SHP77 (cell line): ENCODE results near the gene MAP3K8.
"Not testable (repeated sequence)": the region's sequence is repeated elsewhere in the genome, so short reads cannot be mapped to it uniquely, and the experiment has no call there.

Experiments
- DNase-seq, 2 experiments: peaks; one replicate each; lab custom pipeline; 2025; lab: John Stamatoyannopoulos, UW

Gene MAP3K8

DNA sequence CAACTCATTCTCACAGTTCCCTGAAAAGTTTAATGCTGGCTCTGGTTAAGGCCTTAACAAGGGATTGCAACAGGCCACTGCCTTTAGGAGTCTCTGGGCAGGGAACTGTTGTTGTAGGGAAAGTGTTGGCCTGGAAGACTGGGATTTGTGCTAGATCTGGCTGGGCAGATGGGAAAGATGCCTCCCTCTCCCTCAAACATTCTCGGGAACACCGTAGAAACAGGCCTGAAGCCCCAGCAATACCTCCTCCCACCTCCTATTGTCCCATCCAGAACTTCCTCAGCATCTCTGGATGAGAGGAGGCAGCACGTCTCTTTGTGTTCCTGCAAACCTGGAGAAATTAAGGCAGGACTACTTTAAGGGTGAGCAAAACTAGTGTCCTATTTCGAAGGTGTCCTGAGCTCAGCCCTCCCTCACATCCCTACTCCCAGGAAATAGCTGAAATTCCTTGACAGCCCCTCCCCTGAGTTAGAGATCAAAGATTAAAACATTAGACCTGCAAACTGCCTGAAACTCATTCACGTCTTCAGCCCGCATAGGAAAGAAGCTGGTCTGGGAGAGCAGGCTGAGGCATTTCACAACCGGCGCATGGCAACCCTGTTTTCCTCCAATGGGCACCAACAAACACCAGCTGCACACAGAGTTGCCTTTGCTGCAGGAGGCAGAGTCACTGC is 10.9 kb upstream of the MAP3K8 start:
- no peak for DNase-seq

DNA sequence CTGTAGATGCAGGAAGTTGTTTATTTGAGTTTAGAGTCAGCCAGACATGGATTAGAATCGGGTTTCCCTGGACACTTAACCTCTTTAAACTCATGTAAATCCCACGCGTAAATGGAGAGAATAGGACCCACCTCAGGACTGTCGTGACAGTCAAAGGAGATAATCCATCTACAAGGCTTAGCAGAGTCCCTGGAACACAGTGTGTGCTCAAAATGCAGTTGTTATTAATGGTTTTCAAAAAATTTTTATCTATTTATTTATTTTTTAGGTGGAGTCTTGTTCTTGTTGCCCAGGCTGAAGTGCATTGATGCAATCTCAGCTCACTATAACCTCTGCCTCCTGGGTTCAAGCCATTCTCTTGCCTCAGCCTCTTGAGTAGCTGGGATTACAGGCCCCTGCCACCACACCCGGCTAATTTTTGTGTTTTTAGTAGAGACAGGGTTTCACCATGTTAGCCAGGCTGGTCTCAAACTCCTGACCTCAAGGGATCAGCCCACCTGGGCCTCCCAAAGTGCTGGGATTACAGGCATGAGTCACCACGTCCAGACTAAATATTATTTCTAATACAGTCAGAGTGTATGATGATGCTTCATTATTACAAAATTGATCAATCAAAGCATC is 10.2 kb upstream of the MAP3K8 start:
- not testable (repeated sequence) for DNase-seq

DNA sequence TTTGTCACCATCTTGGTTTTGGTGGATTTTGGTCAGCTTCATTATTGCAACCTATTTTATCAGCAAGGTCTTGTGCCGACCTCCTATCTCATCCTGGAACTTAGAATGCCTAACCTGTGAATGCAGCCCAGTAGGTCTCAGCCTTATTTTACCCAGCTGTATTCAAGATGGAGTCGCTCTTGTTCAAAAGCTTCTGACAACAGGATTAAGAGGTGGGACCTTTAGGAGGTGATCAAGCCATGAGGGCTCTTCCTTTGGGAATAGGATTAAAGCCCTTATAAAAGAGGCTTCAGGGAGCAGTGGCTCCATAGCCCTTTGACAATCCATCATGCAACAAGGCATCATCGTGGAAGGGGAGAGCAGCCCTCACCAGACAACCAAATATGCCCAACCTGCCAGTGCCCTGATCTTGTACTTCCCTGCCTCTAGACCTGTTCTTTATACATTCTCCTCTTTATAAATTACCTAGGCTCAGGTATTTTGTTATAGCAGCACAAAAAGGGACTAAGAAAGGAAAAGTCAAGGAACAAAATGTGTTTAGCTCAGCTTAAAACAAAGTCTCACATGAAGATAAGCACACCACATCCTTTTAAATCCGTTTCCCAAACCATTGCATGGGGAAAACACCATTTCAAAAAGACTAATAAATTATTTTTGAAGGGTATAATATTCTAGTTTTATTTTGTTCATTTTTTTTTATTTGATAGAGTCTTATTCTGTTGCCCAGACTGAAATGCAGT is 8.5 kb upstream of the MAP3K8 start:
- no peak for DNase-seq

DNA sequence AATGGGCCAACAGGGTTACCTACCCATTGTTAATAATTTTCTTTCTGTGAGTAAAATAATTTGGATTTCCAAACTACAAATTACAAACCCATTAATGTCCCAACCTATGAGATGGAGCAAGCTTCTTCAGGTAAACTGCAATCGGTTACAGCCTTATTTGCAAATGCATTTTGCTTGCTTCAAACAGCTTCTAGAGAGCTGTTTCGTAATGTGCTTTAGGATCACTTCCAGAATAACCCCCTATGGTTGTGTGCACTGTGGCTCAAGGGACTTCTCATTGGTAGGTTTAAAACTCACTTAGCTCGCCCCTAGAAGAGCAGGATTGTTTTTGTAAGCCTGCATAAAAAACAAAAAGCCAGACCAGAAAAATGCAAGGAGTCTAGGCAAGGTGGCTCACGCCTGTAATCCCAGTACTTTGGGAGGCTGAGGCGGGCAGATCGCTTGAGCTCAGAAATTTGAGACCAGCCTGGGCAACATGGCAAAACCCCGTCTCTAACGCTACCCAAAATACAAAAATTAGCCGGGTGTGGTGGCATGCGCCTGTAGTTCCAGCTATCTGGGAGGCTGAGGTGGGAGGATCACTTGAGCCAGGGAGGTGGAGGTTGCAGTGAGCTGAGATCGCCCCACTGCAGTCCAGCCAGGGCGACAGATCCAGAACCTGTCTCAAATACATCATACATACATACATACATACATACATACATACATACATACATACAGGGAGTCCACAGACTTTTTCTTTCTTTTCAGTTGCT is 3.3 kb upstream of the MAP3K8 start:
- no peak for DNase-seq

DNA sequence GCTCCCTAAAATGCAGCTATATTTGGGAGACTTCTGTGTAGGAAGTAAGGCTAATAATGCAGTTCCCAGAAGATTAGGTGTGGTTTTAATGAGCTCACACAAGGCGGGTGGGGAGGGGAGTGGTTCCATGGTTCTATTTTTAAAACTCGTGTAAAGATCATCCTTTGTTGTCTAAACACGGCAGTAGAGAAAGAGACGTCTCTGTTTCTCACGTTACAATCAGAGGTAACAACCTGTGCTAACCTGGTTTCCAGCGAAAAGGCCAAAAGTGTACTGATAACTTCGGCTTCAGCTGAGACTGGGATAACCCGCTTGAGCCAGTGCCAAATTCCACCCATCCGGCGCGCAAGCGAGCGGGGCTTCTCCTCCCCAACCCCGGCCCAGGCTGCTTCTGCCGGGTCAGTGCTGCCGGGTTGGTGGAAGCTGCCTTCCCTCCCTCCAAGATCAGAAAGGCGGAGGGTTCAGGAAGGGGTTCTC is 2.5 kb upstream of the MAP3K8 start:
- no peak for DNase-seq

DNA sequence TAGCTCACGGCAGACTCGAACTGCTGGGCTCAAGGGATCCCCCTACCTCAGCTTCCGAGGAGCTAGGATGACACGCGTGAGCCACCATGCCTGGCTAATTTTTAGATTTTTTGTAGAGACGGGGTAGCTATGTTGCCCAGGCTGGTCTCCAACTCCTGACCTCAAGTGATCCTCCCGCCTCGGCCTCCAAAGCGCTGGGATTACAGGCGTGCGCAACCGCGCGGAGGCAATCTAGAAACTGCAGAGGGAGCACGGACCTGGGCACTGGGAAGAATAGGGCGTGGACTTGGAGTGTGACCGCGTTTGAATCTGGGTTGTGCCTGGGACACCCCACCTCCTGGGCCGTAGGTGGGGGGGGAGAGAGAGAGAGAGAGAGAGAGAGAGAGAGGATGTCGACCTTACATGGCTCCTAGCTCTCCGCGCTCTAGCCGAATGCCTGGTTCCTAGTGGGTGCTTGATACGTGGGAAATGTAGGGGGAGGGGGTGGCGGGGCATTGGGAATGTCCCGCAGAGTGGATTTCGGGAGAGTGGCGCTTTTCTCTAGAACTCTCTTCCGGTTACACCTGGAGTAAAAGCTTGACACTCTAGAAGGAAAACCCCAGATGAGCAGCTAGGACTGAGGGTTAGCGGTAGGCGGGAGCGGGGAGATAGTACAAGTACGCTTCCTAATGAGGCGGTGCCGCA is 1.2 kb upstream of the MAP3K8 start:
- no peak for DNase-seq

DNA sequence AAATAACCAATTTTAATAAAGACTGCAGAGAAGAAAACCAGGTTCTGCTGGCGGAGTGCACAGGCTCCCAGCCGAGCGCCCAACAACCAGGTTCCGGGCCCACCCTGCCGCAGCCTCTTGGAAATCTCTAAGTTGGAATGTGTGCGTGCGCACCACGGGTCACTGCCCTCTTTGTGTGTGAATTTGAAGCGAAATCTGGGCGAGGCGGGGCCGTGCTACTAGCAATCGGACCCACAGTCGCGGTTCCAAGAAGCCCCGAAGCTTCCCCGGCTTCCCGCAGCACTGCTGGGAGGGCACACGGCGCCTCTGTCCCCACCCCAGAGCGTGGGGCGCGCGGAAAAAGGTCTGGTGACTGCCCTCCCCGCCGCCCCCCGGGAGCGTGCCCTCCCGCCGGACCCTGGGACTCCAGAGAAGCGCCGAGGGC is 666 bp upstream of the MAP3K8 start:
- DNase-seq, result no peak

DNA sequence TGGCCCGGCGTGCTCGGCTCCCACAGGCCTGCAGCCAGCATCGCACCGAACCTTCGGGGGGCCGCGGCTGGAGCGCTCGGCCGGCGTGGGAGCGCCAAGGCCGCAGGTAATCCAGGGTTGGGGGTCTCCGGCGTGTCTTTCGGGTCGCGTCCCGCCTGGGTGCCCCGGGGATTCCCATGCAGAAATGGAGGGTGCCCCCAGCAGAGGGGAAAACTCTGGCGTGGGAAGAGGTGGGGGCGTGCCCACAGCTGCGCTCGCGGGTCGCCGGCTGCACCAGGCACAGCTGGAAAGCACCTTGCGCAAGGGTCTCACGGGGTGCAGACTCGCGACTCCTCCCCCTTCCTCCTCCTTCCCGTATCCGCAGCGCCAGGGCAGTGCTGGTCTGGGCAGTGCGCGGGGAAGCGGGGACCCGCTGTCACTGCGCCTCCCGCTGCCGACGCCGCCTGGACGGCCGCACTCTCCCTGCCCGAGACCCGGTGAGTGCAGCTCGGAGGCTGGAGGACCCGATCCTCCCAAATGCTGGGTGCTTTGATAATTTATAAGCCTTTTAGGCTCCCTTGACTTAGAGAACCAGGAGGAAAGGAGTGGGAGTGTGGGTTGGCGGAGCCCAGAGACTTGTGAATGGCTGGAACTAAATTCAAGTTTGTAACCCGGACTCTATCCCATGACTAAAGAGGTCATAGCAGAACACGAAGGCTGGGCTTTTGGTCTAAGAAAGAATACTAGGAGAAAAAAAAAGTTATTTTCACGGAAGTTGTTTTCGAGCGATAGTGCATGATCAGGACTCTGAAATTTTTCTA is 489 bp downstream of the MAP3K8 start:
- no peak for DNase-seq

DNA sequence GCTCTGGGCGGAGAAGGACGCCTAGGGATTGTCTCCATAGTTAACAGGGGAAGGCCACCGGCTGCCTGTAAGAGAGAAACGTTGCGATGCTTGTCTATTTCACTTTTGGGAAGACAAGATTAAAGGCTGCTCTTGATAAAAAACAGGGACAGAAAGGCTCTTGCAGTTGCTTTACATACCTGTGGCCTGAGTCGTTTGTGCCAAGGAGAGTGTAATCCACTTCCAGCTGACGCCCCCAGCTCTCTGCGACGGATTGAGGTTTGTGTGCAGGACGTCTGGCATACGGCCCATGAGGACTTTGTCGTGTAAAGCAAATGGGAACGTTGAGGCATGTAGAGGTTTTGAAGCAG is 1.1 kb downstream of the MAP3K8 start:
- no peak for DNase-seq

DNA sequence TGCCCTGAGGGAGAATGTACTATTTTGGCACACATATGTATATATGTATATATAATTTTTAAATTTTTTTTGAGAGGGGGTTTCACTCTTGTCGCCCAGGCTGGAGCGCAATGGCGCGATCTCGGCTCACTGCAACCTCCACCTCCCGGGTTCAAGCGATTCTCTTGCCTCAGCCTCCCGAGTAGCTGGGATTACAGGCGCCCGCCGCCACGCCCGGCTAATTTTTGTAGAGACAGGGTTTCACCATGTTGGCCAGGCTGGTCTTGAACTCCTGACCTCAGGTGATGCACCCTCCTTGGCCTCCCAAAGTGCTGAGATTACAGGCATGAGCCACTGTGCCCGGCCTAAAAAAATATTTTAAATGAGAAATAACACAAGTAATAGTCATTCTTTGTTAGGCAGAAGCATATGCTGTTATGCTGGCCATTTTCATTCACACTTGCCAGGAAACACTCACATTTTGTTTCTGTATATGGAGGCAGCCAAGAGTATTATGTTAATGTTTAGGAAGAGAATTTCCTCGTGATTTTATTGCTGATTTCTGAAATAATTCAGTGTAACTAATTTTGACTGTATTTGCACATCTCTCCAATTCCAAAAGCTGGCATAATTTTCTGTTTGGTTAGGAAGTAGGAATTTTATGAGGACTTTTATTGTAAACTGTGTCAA is 1.6 kb downstream of the MAP3K8 start:
- not testable (repeated sequence) for DNase-seq

DNA sequence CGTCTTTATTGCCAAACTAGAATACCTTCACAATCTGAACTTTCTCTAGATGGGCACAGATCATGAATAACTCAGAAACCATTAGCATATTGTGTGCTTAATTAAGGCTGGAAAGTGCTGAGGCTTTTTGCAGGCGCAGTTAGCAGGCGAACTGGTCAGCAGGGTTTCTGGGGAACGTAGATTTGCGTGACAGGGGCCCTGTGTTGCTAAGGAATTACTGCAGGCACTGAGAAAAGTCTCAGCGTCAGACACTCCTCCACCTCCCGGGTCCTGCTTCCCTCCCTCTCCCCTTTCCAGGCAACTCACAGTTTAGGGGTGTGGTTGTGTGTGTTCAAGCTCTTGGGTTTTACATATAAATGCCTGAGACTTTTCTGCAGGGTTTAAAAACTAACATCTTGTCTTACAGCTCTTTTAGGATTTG is 2.2 kb downstream of the MAP3K8 start:
- DNase-seq, result no peak

DNA sequence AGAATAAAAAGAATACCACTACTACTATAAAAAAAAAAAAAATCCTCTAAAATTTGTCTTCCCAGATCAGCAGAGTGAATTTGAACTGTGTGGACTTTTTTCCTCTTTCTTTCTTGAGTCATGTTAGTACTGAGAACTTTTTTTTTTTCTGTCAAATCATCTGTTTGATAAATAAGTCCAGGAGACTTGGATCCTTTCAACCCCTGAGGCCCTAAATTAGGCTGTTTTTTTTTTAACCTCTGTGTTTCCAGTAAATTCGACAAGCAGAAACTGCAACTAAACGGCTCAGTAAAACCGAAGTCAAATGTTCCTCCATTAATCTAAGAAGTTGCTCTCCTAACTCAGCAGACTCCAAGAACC is 2.7 kb downstream of the MAP3K8 start:
- no peak for DNase-seq

DNA sequence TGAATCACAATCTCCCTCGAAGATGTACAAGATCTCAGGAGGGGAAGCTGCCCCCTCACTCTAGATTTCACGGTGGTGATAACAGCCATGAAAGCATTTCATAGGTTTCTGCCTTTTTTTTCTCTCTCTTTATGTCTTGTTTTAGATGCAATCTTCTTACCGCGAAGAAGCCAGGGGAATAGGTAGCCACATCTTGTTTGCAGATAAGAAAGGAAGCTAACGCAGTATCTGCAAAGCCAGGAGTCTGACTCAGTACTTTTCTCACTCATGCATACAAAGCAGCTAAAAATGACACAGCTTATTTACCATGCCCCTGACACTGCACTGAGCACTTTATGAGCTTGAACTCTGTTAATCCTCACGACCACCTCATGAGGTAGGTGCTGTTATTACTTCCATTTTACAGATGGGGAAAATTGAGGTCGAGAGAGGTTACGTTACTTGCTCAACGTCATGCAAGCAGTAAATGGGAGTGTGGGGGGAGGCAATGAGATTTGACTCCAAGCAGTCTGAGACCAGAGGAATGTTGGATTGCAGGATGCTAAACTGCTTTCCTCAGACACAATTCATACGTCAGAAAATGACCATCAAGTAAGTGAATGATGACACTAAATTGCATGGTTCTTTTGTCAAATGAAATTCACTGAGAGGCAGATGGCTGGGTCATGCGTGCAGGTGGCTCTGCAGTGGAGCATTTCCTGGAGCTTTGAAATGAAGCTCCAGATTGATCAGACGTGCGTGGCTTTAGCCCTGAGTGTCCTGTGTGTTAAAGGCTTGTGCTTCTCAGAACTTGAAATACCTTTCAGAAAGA is 3.3 kb downstream of the MAP3K8 start:
- no peak for DNase-seq

DNA sequence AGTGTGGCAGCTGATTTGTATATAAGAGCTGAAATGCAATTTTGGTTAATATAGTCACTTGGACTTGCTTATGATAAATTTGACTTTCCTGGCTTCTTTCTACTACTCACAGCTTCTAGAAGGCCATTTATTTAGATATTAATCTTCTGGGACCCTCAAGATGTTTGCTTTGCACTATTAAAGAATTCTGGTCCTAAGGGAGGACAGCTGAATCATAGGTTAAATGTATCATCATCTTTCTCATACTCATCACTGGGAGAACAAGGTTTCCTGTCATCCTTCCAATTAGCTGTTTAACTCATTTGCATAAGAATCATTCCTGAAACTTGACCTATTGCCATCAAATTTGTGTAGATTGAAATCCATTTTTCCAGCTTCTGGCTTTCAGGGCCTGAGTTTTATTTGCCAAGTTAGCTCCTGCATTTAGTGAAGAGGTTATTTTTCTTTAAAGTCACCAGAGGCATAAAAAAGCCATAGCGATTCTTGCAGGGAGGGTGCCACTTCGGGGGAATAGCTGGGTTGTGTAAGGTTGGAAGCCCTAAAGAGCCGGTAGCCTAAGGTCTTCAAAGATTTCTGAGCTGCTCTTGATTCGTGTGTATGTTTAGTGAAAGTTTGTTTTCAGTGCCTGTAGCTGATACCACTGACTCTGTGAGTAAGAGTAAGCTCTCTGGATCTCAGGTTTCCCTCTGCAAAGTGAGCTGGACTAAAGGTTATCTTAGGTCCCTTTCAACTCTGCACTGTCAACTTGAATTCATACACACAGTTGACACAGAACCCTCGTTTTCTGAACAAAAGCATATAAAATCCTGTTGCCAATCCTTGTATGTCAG is 4.3 kb downstream of the MAP3K8 start:
- DNase-seq, result no peak

DNA sequence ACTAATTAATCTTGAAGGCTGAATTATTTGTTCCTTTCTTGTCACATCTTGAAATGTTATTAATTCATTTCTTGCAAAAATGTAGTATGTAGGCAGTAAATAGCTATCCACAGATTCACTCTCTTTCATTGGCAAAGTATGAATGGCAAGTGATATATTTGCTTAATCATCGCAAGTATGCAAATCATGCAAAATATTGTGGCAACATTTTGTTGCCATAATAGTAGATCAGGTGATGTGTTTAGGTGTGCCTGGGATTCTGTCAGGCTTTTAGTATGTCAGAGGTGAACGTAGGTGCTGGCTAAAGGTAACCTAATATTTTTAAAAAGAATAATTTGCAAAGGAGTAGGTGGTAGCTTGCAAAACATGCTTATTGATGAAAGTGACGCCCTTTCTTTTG is 5.9 kb downstream of the MAP3K8 start:
- no peak for DNase-seq

DNA sequence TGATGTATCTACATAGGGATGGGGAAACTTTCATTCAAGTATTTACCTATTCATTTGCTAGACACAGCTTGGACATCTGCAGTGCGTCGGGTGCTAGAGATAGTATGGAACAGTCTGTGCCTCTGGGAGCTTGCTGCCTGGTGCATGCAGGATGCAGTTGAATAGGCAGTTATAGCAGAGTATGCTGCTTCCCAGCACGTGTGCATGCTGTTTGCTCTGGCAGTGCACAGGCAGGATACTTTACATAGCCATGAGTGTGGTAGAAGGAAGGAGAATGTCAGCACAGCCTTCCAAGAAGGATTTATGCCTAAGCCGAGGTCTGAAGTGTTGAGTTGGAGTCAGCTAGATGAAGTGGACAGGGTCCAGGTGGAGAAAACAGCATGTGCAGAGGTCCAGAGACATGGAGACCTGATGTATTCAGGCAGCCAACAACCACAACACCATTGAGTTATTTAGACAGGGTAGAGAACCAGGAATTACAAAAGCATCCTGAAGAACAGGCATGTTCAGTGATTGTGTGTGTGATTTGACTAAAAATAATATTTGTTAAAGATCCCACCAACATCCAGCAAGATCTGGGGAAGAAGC is 8.1 kb downstream of the MAP3K8 start:
- no peak for DNase-seq

DNA sequence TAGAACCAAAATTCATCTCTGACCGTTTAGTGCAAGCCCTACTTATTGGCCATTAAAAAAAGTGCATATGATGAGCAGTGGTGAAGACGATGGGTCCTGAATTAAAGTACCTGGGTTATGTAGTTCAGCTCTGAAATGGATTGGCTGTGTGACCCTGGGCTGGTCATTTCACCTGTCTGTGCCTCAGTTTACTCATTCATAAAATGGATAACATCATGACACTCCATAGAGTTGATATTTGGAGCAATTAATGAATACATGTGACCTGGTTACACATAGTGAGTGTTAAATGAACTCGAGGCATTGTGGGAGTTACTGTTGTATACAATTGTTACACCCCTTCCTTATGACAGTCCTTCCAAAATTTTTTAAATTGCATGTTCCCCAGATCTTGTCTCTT is 9.1 kb downstream of the MAP3K8 start:
- no peak for DNase-seq

DNA sequence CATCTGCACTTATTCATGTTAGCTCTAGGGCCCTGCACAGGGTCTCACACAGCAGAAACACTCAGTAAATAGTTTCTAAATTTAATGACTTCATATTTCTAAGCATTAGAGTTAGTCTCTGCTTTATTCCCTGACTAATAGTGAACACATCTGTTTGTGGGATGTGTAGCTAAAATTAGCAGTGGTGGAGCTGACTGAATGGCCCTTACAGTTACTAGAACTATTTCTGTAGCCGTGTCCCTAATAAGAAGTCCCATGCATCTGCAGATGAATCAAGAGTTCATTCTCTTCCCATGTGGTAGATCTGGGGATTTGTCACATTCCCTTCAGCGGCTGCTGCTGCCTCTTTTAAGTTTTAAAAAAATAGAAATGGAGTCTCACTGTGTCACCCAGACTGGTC is 11.7 kb downstream of the MAP3K8 start:
- no peak for DNase-seq
